Mucosa of gallbladder (tissue), 1 donor: Measurements from ENCODE around the gene GLB1L2. TPM values are rescaled to one million over a fixed set of nuclear protein-coding genes. Genes with fewer than 3 reads are reported as not detected.

ENCODE experiments used
- DNase-seq: peaks from one replicate; pipeline ENCODE4 v3.0.0-alpha.2; 2020; ENCODE audit warnings: low spot score
- total RNA-seq: library from RNA; stranded (reverse); gene quantifications from one replicate; pipeline ENCODE4 v1.2.1, GENCODE V29; 2021
- donor health status: DM: no; HTN: no; CAD: no.

GLB1L2 gene
- total RNA-seq, 1 donor from 2014 or later: 8.8 TPM

- no peak for DNase-seq
Measured at GRCh38 chr11:134385774-134386565, 54.2 kb downstream of the GLB1L2 start.

GRCh38 chr11:134386945-134387344, 55.2 kb downstream of the GLB1L2 start:
- DNase-seq: no peak

GRCh38 chr11:134387501-134387900, 55.7 kb downstream of the GLB1L2 start:
- no peak for DNase-seq

GRCh38 chr11:134388590-134388989, 56.8 kb downstream of the GLB1L2 start:
- DNase-seq: no peak

GRCh38 chr11:134389464-134390180, 57.8 kb downstream of the GLB1L2 start:
- DNase-seq: no peak

- DNase-seq: no peak
Measured at GRCh38 chr11:134390706-134391569, 59.1 kb downstream of the GLB1L2 start.

GRCh38 chr11:134391656-134392055, 59.9 kb downstream of the GLB1L2 start:
- DNase-seq: no peak

- no peak for DNase-seq
Measured at GRCh38 chr11:134392953-134393615, 61.3 kb downstream of the GLB1L2 start.

- DNase-seq: peak; percentile 11
Measured at GRCh38 chr11:134393638-134394037, 61.9 kb downstream of the GLB1L2 start.

GRCh38 chr11:134394311-134394710, 62.5 kb downstream of the GLB1L2 start:
- DNase-seq: no peak

GRCh38 chr11:134395002-134395401, 63.2 kb downstream of the GLB1L2 start:
- DNase-seq: no peak

- no peak for DNase-seq
Measured at GRCh38 chr11:134397304-134398078, 65.7 kb downstream of the GLB1L2 start.

GRCh38 chr11:134398079-134398444, 66.3 kb downstream of the GLB1L2 start:
- no peak for DNase-seq

GRCh38 chr11:134398644-134399292, 67.0 kb downstream of the GLB1L2 start:
- DNase-seq: no peak

- DNase-seq: no peak
Measured at GRCh38 chr11:134399293-134399654, 67.5 kb downstream of the GLB1L2 start.

- DNase-seq: no peak
Measured at GRCh38 chr11:134399996-134400395, 68.2 kb downstream of the GLB1L2 start.

- no peak for DNase-seq
Measured at GRCh38 chr11:134401825-134402809, 70.3 kb downstream of the GLB1L2 start.

GRCh38 chr11:134402910-134403309, 71.1 kb downstream of the GLB1L2 start:
- no peak for DNase-seq
